ENCODE data around the gene MAP4K4. TPM values are rescaled to one million over a fixed set of nuclear protein-coding genes. Genes with fewer than 3 reads are reported as not detected.
A peak's percentile ranks its signal among the peaks of the same experiment; 100 is the strongest.

The MAP4K4 gene
- total and polyA plus RNA-seq, 2 of the 4 experiments (the other 2 are of a cell fraction), result 89.4 to 124 TPM

GRCh38 chr2:101770726-101771125 lies 73.2 kb downstream of the MAP4K4 start:
- ChIA-PET POLR2A (ENCODE audit: unreplicated experiment) (no interaction called here), CTCF (interaction anchor here (0.7 to 1.7 kb wide), 5 partner anchors 8 to 70 kb away, joined by 3 to 5 read pairs (median 3); no protein-coding TSS in a partner anchor)
- Histone ChIP-seq H4K8ac (ENCODE audit: low read depth in 2 of 2, low read length in 2 of 2) (no peak overlapping the region), H3K56ac (ENCODE audit: extremely low read depth, insufficient read depth, low read length) (no peak overlapping the region), H4K5ac (ENCODE audit: low read depth, low read length) (no peak overlapping the region), H3K9ac (ENCODE audit: low read depth, low read length) (no peak overlapping the region), H2AK9ac (replicated peaks; ENCODE audit: low read depth, low read length, poor library complexity) (no peak overlapping the region), H2AFZ (replicated peaks; ENCODE audit: low read length, poor library complexity) (no peak overlapping the region), H2BK5ac (ENCODE audit: low read depth, low read length, poor library complexity, severe bottlenecking) (peak overlapping the region; percentile 40), H3K9me3 (ENCODE audit: control insufficient read depth, insufficient read depth, low read length) (no peaks in the 10 kb centered on the region), H2BK20ac (ENCODE audit: low read depth, low read length) (no peak overlapping the region), H3K18ac (ENCODE audit: low read depth, low read length) (no peak overlapping the region), H2BK15ac (ENCODE audit: low read depth, low read length) (no peak overlapping the region), H3K79me1 (ENCODE audit: low read depth in 1 of 2, low read length in 2 of 2) (peaks cover 19 to 76% of the 10 kb centered on the region in 2 experiments), H3K36me3 (ENCODE audit: control insufficient read depth, insufficient read depth, low read length) (no peaks in the 10 kb centered on the region), H4K91ac (ENCODE audit: insufficient read depth, low read depth, low read length) (no peak overlapping the region), H4K20me1 (ENCODE audit: insufficient read depth, low read length) (peaks cover 92% of the 10 kb centered on the region), H3K23ac (ENCODE audit: low read depth, low read length) (no peak overlapping the region), H3K27me3 (ENCODE audit: control insufficient read depth, insufficient read depth, low read length) (no peaks in the 10 kb centered on the region), H3K9me1 (ENCODE audit: insufficient read depth, low read length) (peaks cover 33% of the 10 kb centered on the region), H3K4me2 (ENCODE audit: low read depth, low read length) (peak overlapping the region; percentile 8; the same call in 1 of the 2 replicates), H3K4me1 (ENCODE audit: control insufficient read depth, insufficient read depth, low read length) (peaks cover 25% of the 10 kb centered on the region), H3K4me3 (ENCODE audit: insufficient read depth, low read depth, low read length) (no peak overlapping the region), H2BK120ac (ENCODE audit: low read depth, low read length) (no peak overlapping the region), H3K27ac (ENCODE audit: insufficient read depth, low read length) (no peak overlapping the region), H3K4ac (ENCODE audit: low read depth, low read length) (peak overlapping the region; percentile 11; the same call in 1 of the 2 replicates), H2AK5ac (ENCODE audit: low read depth, low read length) (no peak overlapping the region), H3K14ac (replicated peaks; ENCODE audit: low read depth, low read length) (0 out of 2 replicates have a peak overlapping the region, but pooled peaks have one; percentile 12)
- TF ChIP-seq, protein P1, sequence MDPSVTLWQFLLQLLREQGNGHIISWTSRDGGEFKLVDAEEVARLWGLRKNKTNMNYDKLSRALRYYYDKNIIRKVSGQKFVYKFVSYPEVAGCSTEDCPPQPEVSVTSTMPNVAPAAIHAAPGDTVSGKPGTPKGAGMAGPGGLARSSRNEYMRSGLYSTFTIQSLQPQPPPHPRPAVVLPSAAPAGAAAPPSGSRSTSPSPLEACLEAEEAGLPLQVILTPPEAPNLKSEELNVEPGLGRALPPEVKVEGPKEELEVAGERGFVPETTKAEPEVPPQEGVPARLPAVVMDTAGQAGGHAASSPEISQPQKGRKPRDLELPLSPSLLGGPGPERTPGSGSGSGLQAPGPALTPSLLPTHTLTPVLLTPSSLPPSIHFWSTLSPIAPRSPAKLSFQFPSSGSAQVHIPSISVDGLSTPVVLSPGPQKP (IDR thresholded peaks at IDR 0.05; ENCODE audit: borderline replicate concordance, low read depth, low read length), result no peak
- peak; percentile 39 for TF ChIP-seq RAD21 (IDR thresholded peaks at IDR 0.05; ENCODE audit: low read length)
- no peak for TF ChIP-seq BHLHE40 (IDR thresholded peaks at IDR 0.05; ENCODE audit: low read depth, low read length)
- TF ChIP-seq RFX5 (IDR thresholded peaks at IDR 0.05; ENCODE audit: low read depth, low read length), result no peak
- no peak for TF ChIP-seq MAZ (IDR thresholded peaks at IDR 0.05; ENCODE audit: borderline replicate concordance, low read depth, low read length)
- no peak for TF ChIP-seq POLR2A (IDR thresholded peaks at IDR 0.05; ENCODE audit: low read depth, low read length)
- TF ChIP-seq NFE2L2 (IDR thresholded peaks at IDR 0.05; ENCODE audit: low read depth, low read length), result no peak
- no peak for TF ChIP-seq FOS (IDR thresholded peaks at IDR 0.05; ENCODE audit: low read depth, low read length)
- TF ChIP-seq RCOR1 (IDR thresholded peaks at IDR 0.05; ENCODE audit: insufficient replicate concordance, low read length), result no peak
- TF ChIP-seq USF2 (IDR thresholded peaks at IDR 0.05; ENCODE audit: low read depth, low read length), result no peak
- TF ChIP-seq SMC3 (IDR thresholded peaks at IDR 0.05; ENCODE audit: low read depth, low read length), result peak; percentile 51
- no peak for TF ChIP-seq MAFK (IDR thresholded peaks at IDR 0.05; ENCODE audit: low read depth, low read length)
- peak; percentile 36 for TF ChIP-seq CTCF (conservative IDR thresholded peaks at IDR 0.05; ENCODE audit: low read depth, low read length)
- no peak for TF ChIP-seq CHD1 (IDR thresholded peaks at IDR 0.05; ENCODE audit: low read depth, low read length)
- TF ChIP-seq CEBPB (IDR thresholded peaks at IDR 0.05; ENCODE audit: low read depth, low read length), result no peak
- WGBS, 2 experiments (ENCODE audit: extremely low coverage in 2 of 2, insufficient read length in 1 of 2), result 80% methylated on average over 1 of the region's 2 CpGs; no CpG with 5 or more reads in 1 of the 2 experiments
- dilution Hi-C loops (cut with HindIII; ENCODE audit: low sequenced_read_pairs, unreplicated experiment), result no loop called here
- BruUV-seq (replicated peaks), result no TSS peak
- intact Hi-C loops (cut with micrococcal nuclease), result loop anchor here (2.0 kb wide), 1 partner anchor 60 kb away; no protein-coding TSS in a partner anchor
- DNase-seq (peak; percentile 62), ATAC-seq (ENCODE audit: low read depth) (0 out of 2 replicates have a peak, but pooled peaks have one; percentile 13)
- in situ Hi-C loops (cut with MboI; ENCODE audit: low sequenced_read_pairs), result no loop called here
